Measurements from ENCODE around the gene ZNF319. TPM values are rescaled to one million over a fixed set of nuclear protein-coding genes. Genes with fewer than 3 reads are reported as not detected.

ZNF319 gene
- polyA plus RNA-seq, 4 donors = 10.4 to 12.3 (median 11.4) TPM

Other genes with a start within 250 kb of the ZNF319 start
- 10 to 100 TPM; 48.6 to 67.8 (median 50.9) TPM for gene KIFC3, start 198.2 kb downstream of the ZNF319 start, polyA plus RNA-seq (ENCODE audit: insufficient read length in 4 of 4)
- under 1 TPM; 0.03 to 0.27 (median 0.11) TPM for gene CNGB1, start 29.5 kb downstream of the ZNF319 start, polyA plus RNA-seq (ENCODE audit: insufficient read length in 4 of 4)
- 10 to 100 TPM; 22.2 to 25.2 (median 24.1) TPM for gene USB1, start 735 bp upstream of the ZNF319 start, polyA plus RNA-seq (ENCODE audit: insufficient read length in 4 of 4)
- 10 to 100 TPM; 13.7 to 22.2 (median 14.4) TPM for gene MMP15, start 25.1 kb upstream of the ZNF319 start, polyA plus RNA-seq (ENCODE audit: insufficient read length in 4 of 4)
- 10 to 100 TPM; 68.1 to 78.8 (median 71.6) TPM for gene CFAP20, start 128.7 kb upstream of the ZNF319 start, polyA plus RNA-seq (ENCODE audit: insufficient read length in 4 of 4)
- 10 to 100 TPM; 64.5 to 74.9 (median 70.2) TPM for gene CSNK2A2, start 197.4 kb upstream of the ZNF319 start, polyA plus RNA-seq (ENCODE audit: insufficient read length in 4 of 4)